ENCODE results near the gene TEAD1. TPM values are rescaled to one million over a fixed set of nuclear protein-coding genes. Genes with fewer than 3 reads are reported as not detected.

TEAD1 gene
- total RNA-seq, 4 donors from 2014 or later, result 71.5 to 109 (median 88.5) TPM

DNA sequence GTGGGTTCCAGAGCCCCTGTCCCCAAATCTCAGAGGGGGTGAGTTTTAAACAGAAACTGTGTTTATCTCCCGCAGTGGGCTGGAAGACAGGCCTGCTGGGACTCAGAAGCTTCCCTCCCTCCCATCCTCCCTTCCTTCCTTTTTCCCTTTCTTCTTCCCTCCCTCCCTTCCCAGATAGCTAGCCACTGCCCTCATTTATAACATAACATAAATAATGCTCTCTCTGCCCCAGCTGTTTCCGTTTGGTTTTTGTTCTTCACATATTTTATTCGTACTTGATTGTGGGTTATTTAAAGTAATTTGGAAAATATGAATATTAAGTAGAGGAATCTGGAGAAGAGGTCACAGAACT, 140.9 kb downstream of the TEAD1 start:
- H3K4me3 ChIP-seq (replicated peaks in 1 of 3), result no peak overlapping the region
- no peak for DNase-seq
- H3K36me3 ChIP-seq, result no peaks in the 10 kb centered on the region
- TF ChIP-seq POLR2A (IDR thresholded peaks at IDR 0.05), result no peak
- TF ChIP-seq CTCF (IDR thresholded peaks at IDR 0.05), result no peak
- no peaks in the 10 kb centered on the region for H3K9me3 ChIP-seq
- peaks cover 20 to 34% of the 10 kb centered on the region in 2 donors for H3K4me1 ChIP-seq
- no peaks in the 10 kb centered on the region for H3K27me3 ChIP-seq
- intact Hi-C loops (cut with DNase I), result no loop called here
- WGBS, 2 donors, result 51% methylated on average over 3 of the region's 3 CpGs
- H3K27ac ChIP-seq, result peak overlapping the region in 2 of 3 donors; percentile 19 to 46

GRCh38 chr11:12815931-12816494, 141.8 kb downstream of the TEAD1 start:
- Histone ChIP-seq H3K9me3 (no peaks in the 10 kb centered on the region), H3K4me3 (replicated peaks in 1 of 3) (no peak overlapping the region), H3K27me3 (no peaks in the 10 kb centered on the region), H3K27ac (peak overlapping the region in 1 of 3 donors; percentile 6), H3K4me1 (peaks cover 20 to 38% of the 10 kb centered on the region in 2 donors), H3K36me3 (no peaks in the 10 kb centered on the region)
- 76 to 80% methylated on average over 9 to 10 of the region's 10 CpGs for WGBS, 2 donors
- TF ChIP-seq POLR2A (IDR thresholded peaks at IDR 0.05) (no peak), CTCF (IDR thresholded peaks at IDR 0.05) (no peak)
- no peak for DNase-seq
- intact Hi-C loops (cut with DNase I), result no loop called here

DNA sequence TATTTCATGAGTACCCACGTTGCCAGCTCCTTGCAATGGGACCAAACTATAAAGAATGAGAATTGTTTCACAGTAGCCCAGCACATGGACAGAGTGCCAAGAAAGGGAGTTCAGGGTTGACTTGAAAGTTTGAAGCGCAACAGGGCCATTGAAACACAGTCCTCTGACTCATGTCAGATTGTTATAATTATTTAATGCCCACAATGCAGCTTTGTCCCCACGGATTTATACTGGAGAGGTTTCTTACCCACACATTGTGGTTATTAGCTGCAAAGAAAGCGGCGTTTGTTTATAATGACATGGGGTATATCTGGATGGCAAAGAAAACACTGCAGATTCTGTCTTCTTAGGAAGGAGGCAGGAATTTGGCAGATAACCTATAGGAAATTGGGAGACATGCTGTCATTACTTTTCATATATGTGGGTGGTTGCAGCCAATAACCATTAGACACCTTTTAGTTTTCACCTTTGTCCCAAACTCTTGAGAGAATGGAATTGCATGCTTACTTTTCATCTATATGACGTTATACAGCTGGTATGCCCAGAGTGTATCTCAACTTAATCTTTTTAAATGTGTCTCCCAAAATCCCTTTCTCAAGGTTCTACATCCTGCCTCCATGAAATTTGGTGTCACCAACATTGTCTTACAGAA, 143.6 kb downstream of the TEAD1 start:
- intact Hi-C loops (cut with DNase I), result no loop called here
- peaks cover 20 to 38% of the 10 kb centered on the region in 2 donors for H3K4me1 ChIP-seq

DNA sequence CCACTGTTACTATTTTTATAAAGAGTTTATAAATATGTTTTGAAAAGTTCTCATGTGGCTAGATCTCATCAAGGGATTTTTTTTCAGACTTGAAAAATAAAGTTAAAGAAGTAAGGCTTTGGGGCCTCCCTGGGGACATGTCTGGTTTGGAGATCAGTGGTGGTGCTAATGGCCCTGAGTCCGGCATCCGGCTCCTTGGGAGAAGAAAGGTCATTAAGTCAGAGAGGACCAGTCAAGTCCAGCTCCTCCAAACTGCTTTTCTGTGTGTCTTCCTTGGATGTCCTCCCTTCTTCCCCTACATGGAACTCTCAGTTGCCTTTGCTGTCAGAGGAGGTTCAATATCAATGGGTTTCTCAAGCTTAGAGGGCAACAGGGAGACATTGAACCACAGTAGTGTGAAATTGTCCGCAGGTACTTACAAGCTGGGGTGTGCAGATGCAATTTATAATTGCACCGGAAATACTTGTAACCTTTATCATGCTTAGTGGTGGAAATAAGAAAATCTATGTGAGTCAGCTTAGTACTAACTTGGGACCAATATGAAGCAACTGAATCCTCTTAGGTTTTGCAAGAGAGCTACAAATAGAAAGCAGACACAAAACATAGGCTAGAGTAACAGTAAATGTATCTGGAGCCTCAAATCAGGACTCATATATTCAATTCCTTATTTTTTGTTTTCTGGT, 144.3 kb downstream of the TEAD1 start:
- WGBS, 2 donors, result 83 to 92% methylated on average over 4 of the region's 4 CpGs
- no peaks in the 10 kb centered on the region for H3K36me3 ChIP-seq
- H3K4me1 ChIP-seq, result peaks cover 15 to 32% of the 10 kb centered on the region in 2 donors
- TF ChIP-seq POLR2A (IDR thresholded peaks at IDR 0.05), result no peak
- no peak for TF ChIP-seq CTCF (IDR thresholded peaks at IDR 0.05)
- H3K27me3 ChIP-seq, result no peaks in the 10 kb centered on the region
- H3K4me3 ChIP-seq (replicated peaks in 1 of 3), result no peak overlapping the region
- no peak overlapping the region for H3K27ac ChIP-seq
- intact Hi-C loops (cut with DNase I), result no loop called here
- no peak for DNase-seq
- H3K9me3 ChIP-seq, result no peaks in the 10 kb centered on the region

More for the DNA sequence above, 143.6 kb downstream of the TEAD1 start:
- Histone ChIP-seq H3K27ac (no peak overlapping the region), H3K4me3 (replicated peaks in 1 of 3) (no peak overlapping the region), H3K27me3 (no peaks in the 10 kb centered on the region), H3K36me3 (no peaks in the 10 kb centered on the region), H3K9me3 (no peaks in the 10 kb centered on the region)
- DNase-seq, result no peak
- TF ChIP-seq POLR2A (IDR thresholded peaks at IDR 0.05) (no peak), CTCF (IDR thresholded peaks at IDR 0.05) (no peak)
- WGBS, 2 donors, result 82 to 84% methylated on average over 6 of the region's 6 CpGs
